ENCODE data around the gene MAP2. TPM values are rescaled to one million over a fixed set of nuclear protein-coding genes. Genes with fewer than 3 reads are reported as not detected.

Gene MAP2
- total RNA-seq, 1 experiment from 2014 or later, result 7.6 TPM

DNA sequence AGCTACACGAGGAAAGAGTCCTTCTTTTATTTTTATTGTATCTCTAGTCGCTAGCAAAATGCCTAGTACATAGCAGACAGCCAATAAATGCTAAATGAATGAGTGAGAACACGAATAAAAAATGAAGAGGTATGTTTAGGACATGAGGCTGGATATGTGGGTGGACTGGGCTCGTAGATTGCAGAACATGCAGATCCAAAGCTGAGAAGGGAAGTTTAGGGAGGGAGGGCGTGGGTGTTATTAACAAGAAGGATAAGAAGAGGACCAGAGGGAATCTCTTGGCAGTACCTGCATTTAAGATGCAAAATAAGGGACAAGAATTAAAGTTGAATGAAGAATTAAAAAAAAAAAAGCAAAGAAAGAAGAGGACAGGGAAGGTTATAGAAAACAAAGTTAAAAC lies 161.1 kb downstream of the MAP2 start:
- TF ChIP-seq CREM (CRISPR knock-in tag; IDR thresholded peaks at IDR 0.05) (no peak), IRF2 (CRISPR knock-in tag; IDR thresholded peaks at IDR 0.05; ENCODE audit: borderline replicate concordance, low read depth) (no peak), TEAD1 (CRISPR knock-in tag; IDR thresholded peaks at IDR 0.05) (no peak), ZNF396 (CRISPR knock-in tag; IDR thresholded peaks at IDR 0.05; ENCODE audit: borderline replicate concordance) (no peak), TCF7 (CRISPR knock-in tag; IDR thresholded peaks at IDR 0.05; ENCODE audit: low read depth) (no peak), FOXJ3 (CRISPR knock-in tag; IDR thresholded peaks at IDR 0.05; ENCODE audit: borderline replicate concordance) (no peak), RELA (CRISPR knock-in tag; IDR thresholded peaks at IDR 0.05; ENCODE audit: borderline replicate concordance) (no peak)
- TF ChIP-seq, protein P1, sequence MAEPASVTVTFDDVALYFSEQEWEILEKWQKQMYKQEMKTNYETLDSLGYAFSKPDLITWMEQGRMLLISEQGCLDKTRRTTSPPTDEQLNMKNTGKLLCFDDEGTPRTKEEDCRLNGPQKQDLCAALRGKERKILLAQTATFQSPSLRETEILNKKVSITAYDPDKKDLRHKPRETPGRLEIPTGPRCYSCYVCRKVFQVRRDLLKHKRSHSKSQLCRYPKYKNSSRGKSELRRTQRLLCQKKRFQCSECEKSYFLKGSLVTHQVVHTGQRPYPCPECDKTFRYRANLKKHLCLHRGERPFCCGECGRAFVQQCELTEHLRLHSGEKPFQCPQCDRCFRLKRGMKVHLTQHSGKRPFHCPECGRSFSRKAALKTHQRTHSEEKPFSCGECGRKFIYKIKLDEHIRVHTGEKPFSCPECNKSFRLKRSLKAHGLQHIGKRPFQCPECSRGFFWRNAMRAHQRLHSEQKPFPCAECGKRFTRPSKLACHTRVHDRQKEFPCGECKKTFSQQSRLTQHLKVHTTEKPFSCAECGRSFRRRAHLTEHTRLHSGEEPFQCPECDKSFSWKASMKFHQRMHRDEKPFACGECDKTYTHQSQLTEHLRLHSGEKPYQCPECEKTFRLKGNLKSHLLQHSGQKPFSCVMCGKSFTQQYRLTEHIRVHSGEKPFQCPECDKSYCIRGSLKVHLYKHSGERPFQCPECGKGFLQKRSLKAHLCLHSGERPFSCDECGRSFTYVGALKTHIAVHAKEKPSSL (CRISPR knock-in tag; conservative IDR thresholded peaks at IDR 0.05), result no peak
- TF ChIP-seq, protein P2, sequence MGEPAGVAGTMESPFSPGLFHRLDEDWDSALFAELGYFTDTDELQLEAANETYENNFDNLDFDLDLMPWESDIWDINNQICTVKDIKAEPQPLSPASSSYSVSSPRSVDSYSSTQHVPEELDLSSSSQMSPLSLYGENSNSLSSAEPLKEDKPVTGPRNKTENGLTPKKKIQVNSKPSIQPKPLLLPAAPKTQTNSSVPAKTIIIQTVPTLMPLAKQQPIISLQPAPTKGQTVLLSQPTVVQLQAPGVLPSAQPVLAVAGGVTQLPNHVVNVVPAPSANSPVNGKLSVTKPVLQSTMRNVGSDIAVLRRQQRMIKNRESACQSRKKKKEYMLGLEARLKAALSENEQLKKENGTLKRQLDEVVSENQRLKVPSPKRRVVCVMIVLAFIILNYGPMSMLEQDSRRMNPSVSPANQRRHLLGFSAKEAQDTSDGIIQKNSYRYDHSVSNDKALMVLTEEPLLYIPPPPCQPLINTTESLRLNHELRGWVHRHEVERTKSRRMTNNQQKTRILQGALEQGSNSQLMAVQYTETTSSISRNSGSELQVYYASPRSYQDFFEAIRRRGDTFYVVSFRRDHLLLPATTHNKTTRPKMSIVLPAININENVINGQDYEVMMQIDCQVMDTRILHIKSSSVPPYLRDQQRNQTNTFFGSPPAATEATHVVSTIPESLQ (CRISPR knock-in tag; IDR thresholded peaks at IDR 0.05), result no peak
- TF ChIP-seq, protein P3, sequence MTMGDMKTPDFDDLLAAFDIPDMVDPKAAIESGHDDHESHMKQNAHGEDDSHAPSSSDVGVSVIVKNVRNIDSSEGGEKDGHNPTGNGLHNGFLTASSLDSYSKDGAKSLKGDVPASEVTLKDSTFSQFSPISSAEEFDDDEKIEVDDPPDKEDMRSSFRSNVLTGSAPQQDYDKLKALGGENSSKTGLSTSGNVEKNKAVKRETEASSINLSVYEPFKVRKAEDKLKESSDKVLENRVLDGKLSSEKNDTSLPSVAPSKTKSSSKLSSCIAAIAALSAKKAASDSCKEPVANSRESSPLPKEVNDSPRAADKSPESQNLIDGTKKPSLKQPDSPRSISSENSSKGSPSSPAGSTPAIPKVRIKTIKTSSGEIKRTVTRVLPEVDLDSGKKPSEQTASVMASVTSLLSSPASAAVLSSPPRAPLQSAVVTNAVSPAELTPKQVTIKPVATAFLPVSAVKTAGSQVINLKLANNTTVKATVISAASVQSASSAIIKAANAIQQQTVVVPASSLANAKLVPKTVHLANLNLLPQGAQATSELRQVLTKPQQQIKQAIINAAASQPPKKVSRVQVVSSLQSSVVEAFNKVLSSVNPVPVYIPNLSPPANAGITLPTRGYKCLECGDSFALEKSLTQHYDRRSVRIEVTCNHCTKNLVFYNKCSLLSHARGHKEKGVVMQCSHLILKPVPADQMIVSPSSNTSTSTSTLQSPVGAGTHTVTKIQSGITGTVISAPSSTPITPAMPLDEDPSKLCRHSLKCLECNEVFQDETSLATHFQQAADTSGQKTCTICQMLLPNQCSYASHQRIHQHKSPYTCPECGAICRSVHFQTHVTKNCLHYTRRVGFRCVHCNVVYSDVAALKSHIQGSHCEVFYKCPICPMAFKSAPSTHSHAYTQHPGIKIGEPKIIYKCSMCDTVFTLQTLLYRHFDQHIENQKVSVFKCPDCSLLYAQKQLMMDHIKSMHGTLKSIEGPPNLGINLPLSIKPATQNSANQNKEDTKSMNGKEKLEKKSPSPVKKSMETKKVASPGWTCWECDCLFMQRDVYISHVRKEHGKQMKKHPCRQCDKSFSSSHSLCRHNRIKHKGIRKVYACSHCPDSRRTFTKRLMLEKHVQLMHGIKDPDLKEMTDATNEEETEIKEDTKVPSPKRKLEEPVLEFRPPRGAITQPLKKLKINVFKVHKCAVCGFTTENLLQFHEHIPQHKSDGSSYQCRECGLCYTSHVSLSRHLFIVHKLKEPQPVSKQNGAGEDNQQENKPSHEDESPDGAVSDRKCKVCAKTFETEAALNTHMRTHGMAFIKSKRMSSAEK (CRISPR knock-in tag; IDR thresholded peaks at IDR 0.05; ENCODE audit: borderline replicate concordance), result no peak
- TF ChIP-seq, protein P4, sequence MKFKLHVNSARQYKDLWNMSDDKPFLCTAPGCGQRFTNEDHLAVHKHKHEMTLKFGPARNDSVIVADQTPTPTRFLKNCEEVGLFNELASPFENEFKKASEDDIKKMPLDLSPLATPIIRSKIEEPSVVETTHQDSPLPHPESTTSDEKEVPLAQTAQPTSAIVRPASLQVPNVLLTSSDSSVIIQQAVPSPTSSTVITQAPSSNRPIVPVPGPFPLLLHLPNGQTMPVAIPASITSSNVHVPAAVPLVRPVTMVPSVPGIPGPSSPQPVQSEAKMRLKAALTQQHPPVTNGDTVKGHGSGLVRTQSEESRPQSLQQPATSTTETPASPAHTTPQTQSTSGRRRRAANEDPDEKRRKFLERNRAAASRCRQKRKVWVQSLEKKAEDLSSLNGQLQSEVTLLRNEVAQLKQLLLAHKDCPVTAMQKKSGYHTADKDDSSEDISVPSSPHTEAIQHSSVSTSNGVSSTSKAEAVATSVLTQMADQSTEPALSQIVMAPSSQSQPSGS (CRISPR knock-in tag; IDR thresholded peaks at IDR 0.05; ENCODE audit: borderline replicate concordance, low read depth), result no peak
- TF ChIP-seq, protein P5, sequence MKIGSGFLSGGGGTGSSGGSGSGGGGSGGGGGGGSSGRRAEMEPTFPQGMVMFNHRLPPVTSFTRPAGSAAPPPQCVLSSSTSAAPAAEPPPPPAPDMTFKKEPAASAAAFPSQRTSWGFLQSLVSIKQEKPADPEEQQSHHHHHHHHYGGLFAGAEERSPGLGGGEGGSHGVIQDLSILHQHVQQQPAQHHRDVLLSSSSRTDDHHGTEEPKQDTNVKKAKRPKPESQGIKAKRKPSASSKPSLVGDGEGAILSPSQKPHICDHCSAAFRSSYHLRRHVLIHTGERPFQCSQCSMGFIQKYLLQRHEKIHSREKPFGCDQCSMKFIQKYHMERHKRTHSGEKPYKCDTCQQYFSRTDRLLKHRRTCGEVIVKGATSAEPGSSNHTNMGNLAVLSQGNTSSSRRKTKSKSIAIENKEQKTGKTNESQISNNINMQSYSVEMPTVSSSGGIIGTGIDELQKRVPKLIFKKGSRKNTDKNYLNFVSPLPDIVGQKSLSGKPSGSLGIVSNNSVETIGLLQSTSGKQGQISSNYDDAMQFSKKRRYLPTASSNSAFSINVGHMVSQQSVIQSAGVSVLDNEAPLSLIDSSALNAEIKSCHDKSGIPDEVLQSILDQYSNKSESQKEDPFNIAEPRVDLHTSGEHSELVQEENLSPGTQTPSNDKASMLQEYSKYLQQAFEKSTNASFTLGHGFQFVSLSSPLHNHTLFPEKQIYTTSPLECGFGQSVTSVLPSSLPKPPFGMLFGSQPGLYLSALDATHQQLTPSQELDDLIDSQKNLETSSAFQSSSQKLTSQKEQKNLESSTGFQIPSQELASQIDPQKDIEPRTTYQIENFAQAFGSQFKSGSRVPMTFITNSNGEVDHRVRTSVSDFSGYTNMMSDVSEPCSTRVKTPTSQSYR (CRISPR knock-in tag; IDR thresholded peaks at IDR 0.05), result no peak
- TF ChIP-seq, protein P6, sequence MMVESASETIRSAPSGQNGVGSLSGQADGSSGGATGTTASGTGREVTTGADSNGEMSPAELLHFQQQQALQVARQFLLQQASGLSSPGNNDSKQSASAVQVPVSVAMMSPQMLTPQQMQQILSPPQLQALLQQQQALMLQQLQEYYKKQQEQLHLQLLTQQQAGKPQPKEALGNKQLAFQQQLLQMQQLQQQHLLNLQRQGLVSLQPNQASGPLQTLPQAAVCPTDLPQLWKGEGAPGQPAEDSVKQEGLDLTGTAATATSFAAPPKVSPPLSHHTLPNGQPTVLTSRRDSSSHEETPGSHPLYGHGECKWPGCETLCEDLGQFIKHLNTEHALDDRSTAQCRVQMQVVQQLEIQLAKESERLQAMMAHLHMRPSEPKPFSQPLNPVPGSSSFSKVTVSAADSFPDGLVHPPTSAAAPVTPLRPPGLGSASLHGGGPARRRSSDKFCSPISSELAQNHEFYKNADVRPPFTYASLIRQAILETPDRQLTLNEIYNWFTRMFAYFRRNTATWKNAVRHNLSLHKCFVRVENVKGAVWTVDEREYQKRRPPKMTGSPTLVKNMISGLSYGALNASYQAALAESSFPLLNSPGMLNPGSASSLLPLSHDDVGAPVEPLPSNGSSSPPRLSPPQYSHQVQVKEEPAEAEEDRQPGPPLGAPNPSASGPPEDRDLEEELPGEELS (CRISPR knock-in tag; IDR thresholded peaks at IDR 0.05), result no peak
- ChIA-PET POLR2A (no interaction called here), CTCF (interaction anchor here (0.8 kb wide), 1 partner anchor 187 kb away, joined by 3 read pairs; the partner anchor contains the start of gene UNC80)
- H3K27ac Mint-ChIP-seq, result no peak overlapping the region
- DNase-seq (ENCODE audit: low spot score) (no peak), ATAC-seq (no peak)
- H3K4me1 Mint-ChIP-seq, result peaks cover 5% of the 10 kb centered on the region; the same call in 1 of the 2 replicates
- H3K27me3 Mint-ChIP-seq (ENCODE audit: low read depth), result no peaks in the 10 kb centered on the region; the same call in 1 of the 2 replicates
- H3K4me3 Mint-ChIP-seq, result no peak overlapping the region
- no peaks in the 10 kb centered on the region for H3K36me3 Mint-ChIP-seq
- no peaks in the 10 kb centered on the region for H3K9me3 Mint-ChIP-seq
